Caki2 (cell line): ENCODE results near the gene MICAL3. TPM values are rescaled to one million over a fixed set of nuclear protein-coding genes. Genes with fewer than 3 reads are reported as not detected.
A peak's percentile ranks its signal among the peaks of the same experiment; 100 is the strongest.

ENCODE experiments used
- DNase-seq: peaks from one replicate; pipeline ENCODE4 v3.0.0-alpha.2; 2015; ENCODE audit warnings: low read depth
- in situ Hi-C: cut with HindIII; loops from 2 replicates; pipeline ENCODE4 v1.10.0; 2016; ENCODE audit warnings: low sequenced_read_pairs, low pct_unique_long_range_greater_than_20kb, mixed read lengths
- total RNA-seq: library from RNA; depleted of rRNA; stranded (reverse); fragments of >200 nt; shearing (Covaris generic); gene quantifications from 2 replicates; pipeline ENCODE4 v1.2.3, GENCODE V29; 2014; ENCODE audit warnings: low replicate concordance

Gene MICAL3
- total RNA-seq, 1 experiment from 2014 or later, result 14.5 TPM

- in situ Hi-C loops, result no loop called here
- DNase-seq, result no peak
Measured at GRCh38 chr22:17874231-17874905, 150.0 kb downstream of the MICAL3 start.

DNA sequence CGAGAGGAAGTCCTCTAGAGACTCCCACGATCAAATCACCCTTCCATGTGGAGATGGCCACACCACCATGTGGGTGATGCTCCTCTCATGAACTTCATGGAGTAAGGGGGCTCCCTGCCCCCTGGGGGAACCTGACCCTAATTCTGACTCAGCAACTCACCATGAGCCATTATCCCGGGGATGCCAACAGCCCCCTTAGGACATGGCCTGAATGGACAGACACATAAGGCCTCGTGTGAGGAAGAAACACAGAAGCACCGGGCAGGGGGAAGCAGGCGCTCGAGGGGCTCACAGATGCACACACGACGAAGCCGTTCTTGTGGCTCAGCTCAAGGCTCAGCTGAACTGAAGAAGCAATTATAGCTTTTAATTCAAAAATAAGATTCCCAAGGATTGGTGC is 150.6 kb downstream of the MICAL3 start:
- no peak for DNase-seq
- in situ Hi-C loops, result no loop called here

DNA sequence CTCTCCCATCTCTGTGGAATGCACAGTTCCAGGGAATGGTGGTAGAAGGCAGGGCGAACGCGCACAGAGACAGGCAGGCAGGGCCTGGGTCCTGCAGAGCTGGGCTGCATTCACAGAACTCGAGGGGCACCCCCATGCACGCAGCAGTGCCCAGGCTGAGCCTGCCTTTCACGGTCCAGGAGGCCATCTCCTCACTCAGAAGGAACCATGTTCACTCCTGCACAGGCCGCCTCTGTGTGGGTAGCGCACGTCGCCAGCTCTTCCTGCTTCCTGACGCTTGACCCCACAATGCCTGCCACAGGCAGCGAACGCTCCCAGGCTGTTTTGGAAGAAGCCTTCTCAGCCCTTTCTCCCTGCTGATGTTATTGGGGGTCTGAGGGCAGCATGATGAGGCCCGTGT is 151.2 kb downstream of the MICAL3 start:
- DNase-seq, result no peak
- in situ Hi-C loops, result no loop called here

DNA sequence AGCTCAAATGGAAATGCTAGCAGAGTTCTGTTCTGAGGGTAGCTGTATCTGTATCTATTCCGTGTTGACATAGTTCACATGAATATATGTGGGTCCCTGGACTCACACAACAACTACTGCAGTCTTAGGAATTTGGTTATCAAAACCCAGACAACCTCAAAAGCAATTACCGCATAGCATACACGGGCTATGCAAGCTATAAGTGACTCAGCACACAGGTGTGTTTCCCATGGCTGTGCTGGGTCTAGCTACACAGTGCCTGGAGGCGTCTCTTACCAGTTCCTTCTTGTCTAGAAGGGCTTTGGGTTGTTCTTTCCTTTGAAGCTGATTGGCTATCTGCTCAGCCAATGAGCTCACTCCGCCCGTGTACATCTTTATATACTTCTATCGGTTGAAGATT is 151.9 kb downstream of the MICAL3 start:
- in situ Hi-C loops, result no loop called here
- DNase-seq, result peak; percentile 27

DNA sequence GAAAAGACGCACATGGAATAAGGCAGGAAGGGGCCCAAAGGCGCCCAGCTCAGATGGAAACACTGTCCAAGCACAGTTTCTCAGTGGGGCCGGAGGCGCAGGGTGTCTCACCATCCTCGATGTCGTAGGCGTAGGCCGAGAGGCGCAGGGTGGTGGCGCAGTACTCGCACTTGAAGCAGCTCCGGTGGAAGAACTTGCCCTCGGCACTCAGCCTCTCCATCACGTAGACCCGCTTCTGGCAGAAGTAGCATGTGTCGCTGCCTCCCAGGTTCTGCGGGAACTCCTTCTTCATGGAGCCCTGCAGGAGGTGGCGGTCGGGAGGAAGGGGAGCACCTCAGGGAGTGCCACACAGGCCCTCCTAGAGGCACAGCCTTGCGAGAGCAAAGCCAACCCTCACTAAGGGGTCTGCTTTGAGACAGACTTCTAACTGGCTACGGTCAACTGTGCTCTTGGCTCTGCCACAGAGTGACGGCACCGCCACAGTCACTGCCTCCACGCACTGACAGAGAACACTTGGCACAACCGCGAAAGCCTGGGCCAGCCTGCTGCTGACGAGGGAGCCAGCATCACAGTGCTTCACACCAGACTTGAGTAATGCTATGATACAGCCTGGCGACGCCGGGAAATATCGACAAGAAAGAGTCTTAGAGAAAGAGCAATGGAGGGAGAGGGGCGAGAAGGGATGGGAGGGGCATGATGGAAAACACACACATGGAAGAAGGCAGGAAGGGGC is 152.5 kb downstream of the MICAL3 start:
- in situ Hi-C loops, result no loop called here
- no peak for DNase-seq

- in situ Hi-C loops, result no loop called here
- no peak for DNase-seq
Measured at GRCh38 chr22:17870407-17870806, 154.0 kb downstream of the MICAL3 start.

GRCh38 chr22:17869285-17870096 is 154.9 kb downstream of the MICAL3 start:
- DNase-seq, result no peak

GRCh38 chr22:17868771-17869170 is 155.6 kb downstream of the MICAL3 start:
- DNase-seq, result no peak
- in situ Hi-C loops, result no loop called here

More at GRCh38 chr22:17869285-17870096, 154.9 kb downstream of the MICAL3 start:
- in situ Hi-C loops, result no loop called here

DNA sequence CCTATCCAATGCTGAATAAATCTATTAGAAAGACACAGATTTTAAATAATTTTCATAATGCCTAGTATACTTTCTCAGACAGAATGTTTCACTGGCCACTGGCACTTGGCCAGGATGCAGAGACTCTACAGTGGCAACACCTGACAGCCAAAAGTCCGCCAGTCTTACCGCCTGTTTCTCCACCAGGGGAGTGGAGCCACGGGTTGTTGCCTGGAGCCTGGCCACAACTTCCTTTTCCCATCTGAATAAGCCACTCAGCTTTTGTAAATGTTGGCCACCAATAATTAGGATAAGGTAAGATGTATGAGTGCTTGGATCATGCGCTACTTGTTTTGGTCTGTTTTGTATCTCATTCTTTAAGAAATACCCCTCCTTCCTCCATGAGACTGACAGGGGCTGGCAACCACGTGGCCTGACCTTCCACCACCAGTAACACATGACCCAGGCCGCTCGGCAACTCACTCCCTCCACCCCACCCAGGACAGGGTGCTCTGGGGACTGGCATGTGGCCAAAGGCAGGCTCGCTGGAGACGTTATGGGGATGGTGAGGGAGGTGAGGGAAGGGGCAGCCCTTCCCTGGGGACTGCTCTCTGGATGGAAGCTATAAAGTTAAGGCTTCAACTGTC is 157.1 kb downstream of the MICAL3 start:
- in situ Hi-C loops, result no loop called here
- DNase-seq, result no peak

DNA sequence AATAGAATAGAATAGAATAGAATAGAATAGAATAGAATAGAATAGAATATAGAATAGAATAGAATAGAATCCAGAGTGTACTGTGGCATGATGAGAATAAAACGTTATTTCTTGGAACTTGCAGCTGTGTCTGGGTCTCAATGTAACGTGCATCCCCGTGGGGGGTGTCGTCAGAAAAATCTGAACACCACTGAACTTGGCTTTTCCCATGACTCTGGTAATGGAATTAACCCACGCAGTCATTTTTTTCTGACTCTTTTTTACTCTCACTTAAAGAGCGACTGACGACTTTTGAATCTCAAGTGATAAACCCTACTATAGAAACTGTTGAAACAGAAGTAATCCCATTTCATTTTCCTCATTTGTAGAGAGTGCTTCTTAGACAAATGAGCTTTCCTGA is 157.7 kb downstream of the MICAL3 start:
- in situ Hi-C loops, result no loop called here

GRCh38 chr22:17866127-17866526 is 158.2 kb downstream of the MICAL3 start:
- no peak for DNase-seq
- in situ Hi-C loops, result no loop called here

More for the DNA sequence above, 157.7 kb downstream of the MICAL3 start:
- no peak for DNase-seq

DNA sequence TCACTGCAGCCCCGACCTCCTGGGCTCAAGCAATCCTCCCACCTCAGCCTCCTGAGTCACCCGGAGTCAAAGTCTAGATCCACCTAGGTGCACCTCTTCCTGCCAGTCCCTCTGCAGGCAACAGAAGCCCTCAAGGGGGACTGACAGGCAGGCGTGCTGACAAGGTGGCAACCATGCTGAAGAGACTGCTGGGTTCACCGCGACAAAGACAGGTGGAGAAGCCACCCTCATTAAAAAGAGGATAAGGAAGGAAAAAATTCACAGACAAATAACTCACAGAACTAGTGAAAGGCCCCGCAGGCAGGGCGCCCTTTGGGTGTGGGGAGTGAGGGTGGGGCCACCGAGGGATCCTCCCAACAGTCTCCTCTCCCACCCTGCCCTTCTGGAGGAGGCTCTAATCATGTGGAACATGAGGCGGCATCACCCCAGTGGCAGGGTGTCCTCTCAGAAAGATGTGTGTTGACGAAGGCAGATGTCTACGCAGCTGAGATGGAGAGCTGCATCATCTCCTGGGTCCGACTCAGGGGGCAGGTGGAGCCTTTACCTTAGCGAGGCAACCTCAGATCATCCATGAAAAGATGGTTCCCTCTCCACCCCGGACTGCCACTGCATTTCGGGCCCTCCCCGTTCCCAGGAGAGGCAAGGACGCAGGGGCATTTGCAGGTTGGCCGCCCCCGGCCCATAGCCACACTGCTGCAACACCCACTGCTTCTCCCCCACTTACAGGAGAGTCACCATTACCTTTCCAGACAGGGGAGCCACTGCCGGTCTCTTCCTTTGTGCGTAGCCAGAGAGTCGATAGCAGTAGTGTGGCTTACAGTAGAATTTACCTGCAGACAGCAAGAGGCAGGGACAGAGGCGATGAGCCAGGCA is 158.9 kb downstream of the MICAL3 start:
- DNase-seq, result no peak
- in situ Hi-C loops, result no loop called here

- DNase-seq, result no peak
- in situ Hi-C loops, result no loop called here
Measured at GRCh38 chr22:17864398-17865182, 159.8 kb downstream of the MICAL3 start.

GRCh38 chr22:17862646-17863181 is 161.6 kb downstream of the MICAL3 start:
- DNase-seq, result no peak
- in situ Hi-C loops, result no loop called here

DNA sequence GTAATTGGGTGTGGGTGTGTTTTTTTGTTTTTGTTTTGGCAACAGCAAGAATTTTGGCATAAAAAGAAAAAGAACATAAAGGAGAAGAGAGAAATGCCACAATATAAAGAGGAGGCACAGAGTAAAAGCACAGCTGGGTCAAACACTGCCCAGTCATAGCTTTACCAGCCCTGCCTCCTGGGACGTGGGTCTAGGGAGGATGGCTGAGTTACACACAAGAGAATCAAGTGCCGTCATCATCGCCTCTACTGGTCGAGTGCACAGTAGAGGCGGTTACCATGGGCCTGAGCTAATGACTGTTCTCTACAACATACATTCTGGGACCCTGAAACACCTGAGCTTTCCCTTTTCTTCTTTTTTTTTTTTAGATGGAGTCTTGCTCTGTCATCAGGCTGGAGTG is 162.5 kb downstream of the MICAL3 start:
- in situ Hi-C loops, result no loop called here
- DNase-seq, result no peak

DNA sequence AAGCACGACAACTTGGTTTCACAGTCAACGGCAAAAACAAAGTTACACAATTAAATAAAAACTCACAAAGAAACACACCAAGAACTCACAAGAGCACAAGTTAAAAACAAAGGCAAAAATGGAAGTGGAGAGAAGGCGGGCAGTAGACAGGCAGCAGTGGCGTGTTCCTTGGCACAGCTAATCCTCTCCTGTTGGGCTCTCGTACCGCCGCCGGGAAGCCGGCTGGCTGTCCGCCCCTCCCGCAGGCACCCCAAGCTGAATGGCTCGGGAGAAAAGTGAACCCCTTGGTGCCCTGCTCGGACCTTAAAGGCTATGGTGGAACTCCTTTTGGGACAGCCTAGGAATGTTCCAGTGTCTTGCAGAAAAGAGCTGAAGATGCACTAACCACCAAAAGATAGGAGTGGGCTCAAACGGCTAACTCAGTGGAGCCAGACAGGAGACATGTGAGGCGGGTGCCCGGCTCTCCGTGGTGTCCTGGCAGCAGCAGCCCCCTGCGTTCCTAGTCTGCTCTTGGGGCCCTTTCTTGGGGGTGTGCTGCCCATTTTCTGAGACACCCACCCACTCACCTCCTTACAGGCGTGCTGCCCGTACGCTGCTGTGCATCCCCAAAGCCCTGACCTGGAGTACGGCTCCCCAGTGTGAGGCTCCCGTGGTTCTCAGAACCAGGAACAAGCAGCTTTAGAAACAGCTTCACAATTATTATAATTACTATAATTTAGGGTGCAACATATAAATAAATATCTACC is 164.0 kb downstream of the MICAL3 start:
- no peak for DNase-seq
- in situ Hi-C loops, result no loop called here
